Kasumi-1 (cell line): Measurements from ENCODE around the gene LRP8.

Experiments
- DNase-seq, 2 experiments: peaks; one replicate each; lab custom pipeline; 2025; lab: John Stamatoyannopoulos, UW

LRP8 gene

DNA sequence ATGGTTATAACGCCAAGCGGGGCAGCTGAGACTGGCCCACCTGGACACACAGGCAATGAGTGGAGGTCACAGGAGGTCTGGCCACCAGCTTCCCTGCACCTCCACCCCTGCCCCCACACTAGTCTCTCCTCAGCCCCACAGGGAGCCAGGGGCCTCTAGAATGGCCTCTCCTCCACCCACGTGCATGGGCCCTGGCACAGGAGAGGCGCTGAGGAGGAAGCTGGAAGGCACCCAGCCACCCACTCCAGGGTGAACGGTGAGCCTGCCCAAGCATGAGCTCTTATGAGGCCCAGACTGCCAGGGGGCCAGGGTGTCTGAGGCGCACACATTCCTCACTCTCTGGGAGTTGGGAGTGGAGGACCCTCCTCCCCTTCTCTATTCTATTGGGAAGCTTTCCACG is 22.2 kb downstream of the LRP8 start:
- DNase-seq = no peak

DNA sequence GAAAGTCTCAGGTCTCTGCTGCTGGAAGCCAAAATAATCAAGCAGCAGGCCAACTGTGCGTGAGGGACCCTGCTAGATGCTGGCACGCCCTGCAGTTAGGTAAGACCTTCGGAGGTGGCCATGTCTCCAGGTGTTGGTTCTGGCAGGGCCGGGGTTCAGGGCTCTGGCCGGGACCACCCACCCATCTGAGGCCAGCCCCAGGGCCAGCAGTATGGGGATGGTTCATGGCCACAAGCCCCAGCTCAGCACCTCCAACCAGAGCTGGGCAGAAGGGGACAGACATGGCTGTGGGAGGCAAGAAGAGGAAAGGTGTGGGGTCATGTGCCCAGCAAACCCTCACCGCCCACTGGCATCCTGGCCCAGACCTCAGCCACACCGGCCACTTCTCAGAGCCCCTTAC is 23.3 kb downstream of the LRP8 start:
- DNase-seq = no peak

DNA sequence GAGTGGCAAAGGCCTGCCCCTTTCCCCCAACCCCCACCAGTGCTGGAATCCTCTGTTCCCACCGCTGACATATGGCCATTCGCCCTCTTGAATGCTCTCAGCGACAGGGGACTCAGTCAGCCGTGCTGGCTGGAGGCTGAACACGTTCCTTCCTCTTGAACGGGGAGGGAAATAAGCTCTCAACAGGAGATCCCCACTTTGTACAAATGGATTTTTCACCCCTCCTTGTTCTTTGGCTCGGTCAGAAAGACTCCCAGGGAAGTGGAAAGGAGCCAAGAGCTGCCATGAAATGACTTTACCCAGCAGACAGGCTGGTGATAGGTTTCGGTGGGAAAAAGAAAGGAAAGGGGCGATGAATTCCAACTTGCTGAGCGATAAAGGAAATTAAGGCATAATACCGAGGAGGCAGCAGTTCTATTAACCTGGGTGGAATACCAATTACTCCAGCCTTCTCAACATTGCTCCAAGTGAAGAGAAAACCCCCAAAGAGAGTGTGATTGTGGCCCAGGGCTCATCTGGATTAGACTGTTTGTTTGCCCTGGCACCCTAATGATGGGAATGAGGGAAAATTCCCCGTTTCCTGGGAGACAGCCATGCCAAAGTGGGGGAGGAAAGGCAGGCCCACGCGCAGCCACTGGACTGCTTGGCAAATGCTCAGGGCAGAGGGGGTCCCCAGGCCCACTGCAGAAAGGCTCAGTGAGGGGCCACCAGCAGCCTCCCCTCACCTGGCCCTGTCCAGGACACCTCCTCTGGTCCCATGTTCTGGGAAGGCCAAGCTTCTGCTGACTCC is 23.9 kb downstream of the LRP8 start:
- DNase-seq = no peak

DNA sequence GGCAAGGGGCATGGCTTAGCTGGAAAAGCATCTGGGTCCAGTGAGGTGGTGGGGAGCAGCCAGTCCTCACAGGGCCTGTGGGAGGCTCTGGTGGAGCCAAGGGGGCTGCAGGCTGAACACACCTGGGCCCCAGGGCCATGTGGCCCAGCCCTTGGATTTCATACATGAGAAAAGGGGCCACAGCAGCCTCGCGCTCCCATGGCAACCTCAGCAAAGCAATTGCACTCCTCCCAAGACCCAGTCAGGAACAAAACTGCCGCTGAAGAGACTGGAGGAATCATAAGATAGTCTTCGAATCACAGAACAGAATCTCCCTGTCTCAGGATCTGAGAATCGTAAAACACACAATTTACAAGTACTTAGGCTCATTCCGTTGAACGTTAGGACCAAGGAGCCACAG is 24.6 kb downstream of the LRP8 start:
- no peak for DNase-seq

DNA sequence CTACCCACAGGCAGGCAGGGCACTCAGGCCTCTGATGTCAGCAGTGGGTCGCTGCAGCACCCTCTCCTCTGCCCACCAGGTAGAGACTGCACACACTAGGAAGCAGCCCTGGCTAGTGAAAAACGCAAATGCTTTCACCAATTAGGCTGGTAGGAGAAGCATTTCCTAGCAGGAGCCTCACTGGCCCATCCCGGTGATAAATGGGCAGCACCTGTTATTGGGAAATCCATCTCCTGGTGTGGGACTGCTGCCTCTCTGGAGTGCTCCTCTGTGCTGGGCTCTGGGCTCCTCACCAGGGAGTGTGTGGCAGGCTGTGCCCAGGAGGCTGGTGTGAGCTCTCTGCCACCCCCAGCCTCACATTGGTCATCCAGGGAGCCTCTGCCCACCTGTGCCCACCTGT is 28.6 kb downstream of the LRP8 start:
- DNase-seq = no peak

DNA sequence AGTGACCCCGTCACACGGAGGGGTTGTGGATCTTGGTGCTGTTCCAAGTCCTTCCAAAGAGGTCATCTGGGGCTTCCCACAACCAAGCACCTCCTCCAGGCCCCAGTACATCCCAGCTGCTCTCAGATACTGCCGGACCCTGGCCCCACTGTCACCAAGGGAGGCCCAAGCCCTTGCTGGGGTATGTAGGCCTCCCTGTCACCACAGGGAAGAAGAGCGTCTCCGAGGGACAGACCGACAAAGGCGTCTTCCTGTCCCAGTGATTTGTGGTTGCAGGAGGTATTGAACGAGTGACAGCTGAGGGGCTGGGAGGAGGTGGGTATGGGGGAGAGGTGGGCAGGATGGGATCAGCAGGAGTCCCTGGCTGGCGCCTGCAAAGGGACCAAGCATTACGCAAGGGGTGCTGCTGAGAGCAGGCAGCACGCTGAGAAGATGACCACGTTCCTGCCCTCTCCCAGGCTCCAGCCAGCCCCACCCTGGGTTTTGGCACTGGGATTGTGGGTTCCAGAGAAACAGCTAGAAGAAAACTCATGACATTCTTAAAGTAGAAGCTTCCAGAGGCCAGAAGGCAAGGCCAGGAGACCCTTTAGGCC is 29.7 kb downstream of the LRP8 start:
- no peak for DNase-seq

DNA sequence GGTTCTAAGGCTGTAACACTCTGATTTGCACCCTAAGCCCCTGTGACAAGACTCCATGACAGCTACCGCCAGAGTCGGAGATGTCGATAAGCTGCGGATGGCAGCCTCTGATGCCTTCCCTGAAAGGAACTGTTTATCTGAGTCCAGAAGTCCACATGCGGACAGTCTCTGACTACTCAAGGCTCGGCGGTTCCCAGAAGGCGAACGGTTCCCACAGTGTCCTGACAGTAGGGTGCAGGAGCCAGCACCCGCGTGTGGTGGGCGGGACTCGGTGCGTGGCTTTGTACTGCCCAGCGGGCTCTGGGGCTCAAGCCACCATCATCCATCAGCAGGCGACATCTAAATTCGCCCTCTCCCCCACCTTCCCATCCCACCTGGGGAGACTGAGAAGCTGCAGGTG is 30.7 kb downstream of the LRP8 start:
- no peak for DNase-seq

DNA sequence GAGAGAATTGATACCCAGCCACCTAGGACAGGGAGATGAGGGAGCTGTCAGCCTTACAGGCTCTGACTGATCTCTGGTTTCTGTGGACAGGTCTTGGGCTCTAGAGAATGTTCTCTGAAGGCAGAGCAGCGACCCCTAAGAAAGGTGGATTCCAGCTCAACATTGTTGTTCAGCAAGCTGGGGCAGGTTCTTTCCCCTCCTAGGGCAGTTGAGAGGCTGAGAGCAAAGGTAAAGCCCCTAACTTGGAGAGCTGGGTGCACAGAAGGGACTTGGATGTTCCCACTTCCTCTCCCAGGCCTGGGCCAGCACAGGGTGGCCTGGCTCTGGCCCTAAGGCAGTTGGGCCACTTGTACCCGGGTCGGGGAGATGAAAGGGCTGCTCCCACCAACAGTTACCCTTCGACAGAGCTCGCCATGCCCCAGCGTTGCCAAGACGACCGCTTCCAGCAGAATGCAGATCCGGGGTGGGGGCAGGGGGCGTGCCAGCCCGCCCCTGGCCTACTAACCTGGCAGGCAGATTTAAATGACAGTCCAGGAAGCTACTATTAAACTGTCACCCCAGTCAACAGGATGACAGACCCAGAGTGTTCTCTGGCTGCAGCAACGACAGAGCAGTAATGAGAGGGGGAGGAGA is 31.6 kb downstream of the LRP8 start:
- no peak for DNase-seq

DNA sequence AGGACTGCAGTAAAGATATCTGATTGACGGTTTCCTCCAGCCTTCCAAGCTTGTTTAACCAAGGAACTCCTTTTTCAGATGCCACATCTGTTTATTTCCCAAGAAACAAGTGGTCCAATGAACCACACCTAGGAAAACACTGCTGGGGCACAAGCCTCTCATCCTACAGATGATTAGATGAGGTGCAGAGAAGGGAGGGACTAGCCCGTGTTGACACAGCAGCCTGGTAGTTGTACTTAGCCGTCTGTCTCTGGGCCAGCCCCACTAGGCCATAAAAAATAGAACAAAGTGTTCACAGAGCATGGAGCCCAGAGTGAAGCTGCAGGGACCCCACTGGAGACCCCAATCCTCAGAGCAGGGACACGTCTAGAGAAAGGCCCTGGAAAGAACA is 32.1 kb downstream of the LRP8 start:
- no peak for DNase-seq

DNA sequence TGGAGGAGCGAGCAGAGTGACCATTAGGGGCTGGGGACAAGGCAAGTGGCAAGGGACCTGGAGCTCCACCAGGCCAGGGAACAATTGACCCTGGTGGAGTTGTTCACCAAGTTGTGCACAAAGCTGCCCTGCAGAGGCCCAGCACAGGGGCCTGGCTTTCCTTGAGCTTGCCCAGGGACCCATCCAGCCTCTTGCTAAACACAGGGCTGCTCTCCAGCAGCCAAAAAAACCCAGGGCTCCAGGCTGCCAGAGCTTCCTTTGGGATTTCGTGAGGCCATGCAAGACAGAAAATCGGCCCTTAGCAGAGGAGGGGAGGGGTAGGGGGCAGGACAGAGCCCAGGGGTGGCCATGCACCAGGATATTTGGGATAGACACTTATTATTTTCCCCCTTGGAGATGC is 32.6 kb downstream of the LRP8 start:
- no peak for DNase-seq

DNA sequence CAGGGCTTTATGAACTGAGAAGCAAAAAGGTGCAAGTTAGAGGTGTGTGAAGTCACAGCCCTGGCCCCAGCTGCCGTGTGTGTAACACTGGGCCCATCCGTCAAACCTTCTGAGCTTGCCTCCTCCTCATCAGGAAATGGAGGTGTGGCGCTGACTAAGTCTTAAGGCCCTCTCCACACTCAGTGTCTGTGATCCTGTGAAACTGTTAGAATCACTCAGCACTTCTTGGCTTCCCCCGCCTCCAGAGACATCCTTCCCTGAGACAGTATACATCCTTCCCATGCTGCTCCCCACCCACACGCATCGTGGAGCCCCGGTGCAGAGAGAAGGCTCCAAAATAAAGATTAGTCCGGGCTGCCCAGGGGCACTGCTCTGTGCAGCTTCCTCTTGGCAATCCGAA is 33.3 kb downstream of the LRP8 start:
- DNase-seq = no peak

DNA sequence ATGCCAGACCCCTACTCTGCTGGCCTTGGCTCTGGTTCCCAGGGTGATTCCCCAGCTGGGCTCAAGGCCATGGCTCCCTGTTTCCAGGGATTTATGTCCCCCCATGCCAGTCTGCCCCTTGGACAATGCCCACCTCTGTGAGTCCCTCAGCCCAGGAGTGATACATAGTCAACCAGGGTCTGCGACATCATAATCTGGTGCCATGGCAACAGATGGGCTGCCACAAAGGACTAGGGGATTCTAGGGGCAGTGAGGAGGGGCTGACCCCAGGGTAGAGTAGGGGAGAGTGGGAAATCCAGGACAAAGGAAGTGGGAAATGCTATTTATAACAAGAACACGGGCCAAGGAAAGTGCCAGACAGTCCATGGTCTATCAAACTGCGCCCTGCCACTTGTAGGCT is 33.8 kb downstream of the LRP8 start:
- no peak for DNase-seq

DNA sequence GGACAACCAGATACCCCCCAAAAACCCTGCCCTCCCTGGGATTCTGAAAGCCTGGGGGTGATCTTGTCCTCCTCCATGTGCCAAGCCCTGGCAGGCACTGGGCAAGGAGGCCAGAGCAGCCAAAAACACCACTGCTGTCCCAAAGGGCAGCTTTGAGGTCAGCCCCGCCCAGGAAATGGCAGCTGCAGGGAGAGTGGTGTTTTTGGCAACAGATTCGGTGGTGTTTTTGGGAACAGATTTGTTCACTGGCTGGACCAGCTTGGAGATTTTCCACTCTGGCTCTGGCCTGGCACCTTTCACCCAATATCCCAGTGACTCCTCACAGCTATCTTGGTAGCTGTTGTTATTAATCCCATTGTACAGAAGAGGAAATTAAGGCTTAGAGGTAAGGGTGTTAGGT is 34.7 kb downstream of the LRP8 start:
- no peak for DNase-seq

DNA sequence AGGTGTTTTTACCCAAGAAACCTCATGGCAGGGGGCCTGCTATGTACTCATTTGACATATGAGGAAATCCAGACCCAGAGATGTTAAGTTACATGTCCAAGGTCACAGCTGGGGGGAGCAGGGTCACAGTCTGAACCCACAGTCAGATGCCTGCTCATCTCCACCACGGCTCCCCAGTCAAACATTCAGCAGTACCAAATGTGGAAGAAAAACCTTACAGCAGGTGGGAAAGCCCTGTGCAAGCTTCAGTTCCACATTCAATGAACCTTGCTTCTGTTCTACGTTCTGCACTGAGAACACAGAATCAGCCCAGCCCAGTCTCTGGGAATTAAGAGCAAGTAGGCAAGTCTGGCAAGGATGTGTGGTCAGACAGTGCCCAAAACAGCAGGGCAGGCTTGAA is 35.2 kb downstream of the LRP8 start:
- DNase-seq = no peak

DNA sequence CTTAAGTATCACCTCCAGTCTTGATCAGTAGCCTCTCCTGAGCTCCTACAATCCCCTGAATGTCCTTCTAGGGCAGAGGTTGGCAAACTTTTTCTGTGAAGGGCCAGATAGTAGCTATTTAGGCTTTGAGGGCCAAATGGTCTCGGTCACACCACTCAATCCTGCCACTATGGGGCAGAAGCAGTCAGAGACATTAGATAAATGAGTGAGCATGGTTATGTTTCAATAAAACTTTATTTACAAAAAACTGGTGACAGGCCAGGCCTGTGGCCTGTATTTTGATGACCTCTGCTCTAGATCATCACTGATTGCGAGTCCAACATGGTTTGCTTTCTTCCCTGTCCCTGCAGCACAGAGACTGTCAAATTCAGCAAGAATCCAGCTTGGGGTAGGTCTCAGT is 36.3 kb downstream of the LRP8 start:
- DNase-seq = peak in 1 of 2 experiments; percentile 9

DNA sequence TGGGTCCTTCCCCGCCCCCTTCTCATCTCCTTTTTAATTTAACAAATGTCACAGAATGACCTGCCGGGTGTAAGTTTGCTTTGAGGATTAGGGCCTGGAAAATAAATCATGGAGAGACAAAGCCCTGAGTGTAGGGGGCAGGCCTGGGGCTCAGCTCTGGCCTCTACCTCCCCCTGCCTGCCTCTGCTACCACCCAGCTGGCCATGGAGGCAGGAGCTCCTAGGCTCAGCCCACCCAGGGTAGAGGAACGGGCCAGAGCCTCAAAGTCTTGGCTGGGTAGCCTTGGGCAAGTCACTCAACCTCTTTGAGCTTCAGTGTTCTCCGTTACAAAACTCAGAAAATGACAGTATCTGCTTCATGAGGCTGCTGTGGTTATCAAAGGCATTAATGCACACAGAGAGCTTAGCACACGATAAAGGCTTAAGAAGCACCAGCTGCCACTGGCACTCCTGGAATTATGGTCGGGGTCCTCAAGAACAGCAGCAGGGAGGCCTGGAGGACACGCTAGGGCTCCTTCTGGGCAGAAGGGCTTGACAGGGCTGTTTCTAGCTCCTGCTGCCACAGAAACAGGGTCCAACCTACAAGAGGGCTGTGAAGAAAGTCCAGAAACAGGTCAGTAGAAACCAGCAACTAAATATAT is 39.0 kb downstream of the LRP8 start:
- DNase-seq = no peak

DNA sequence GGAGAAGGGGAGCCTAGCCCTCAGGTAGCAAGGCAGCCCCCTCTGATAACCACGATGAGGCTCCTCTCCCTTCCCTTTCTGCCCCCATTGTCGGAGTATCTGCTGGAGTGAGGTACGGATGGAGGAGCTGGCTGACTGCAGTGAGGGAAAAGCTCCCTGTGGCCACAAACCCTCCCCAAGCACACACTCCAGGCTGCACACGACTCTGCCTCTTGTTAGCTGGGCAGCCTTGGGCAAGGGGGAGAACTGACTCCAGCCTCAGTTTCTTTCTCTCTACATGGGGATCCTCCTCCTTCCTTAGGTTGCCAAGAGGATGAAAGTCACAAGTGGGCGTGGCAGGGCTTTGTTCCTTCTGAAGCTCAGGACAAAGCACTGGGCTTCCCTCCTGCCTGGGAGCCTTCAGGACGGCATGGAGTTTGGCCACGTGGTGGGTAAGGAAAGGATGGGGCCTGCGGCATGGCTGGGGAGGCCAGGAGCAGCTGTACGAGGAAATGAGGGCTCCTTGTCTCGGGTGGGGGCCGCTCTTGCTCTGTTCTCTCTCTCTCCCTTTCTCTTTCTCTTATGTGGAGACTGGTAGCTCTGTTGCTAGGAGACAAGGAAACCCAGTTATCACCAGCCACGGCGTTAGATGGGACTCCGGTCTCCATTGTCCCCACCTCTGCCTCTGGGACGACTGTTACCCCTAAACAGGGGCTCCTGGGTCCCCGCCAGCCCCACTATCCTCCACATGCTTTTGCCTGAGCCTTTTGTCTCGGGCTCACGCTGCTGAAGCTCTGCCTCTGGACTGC is 39.7 kb downstream of the LRP8 start:
- DNase-seq = no peak

DNA sequence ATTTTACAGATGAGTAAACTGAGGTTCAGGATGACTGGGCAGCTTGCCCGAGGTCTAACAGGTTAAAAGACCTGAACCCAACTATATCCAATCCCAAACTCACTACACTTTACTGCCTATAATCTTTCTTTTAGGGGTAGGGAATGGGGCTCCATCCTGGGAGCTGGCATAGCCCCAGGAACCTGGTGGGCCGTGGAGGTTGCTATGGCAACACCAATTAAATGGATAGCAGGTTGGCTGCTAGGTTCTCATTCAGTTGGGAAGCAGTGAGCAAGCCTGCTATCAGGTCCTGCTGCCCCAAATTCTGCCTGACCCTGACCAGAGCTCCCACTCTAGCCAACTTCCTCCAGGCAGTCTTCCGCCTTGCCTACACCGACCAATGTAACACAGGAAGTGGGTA is 40.9 kb downstream of the LRP8 start:
- DNase-seq = no peak

DNA sequence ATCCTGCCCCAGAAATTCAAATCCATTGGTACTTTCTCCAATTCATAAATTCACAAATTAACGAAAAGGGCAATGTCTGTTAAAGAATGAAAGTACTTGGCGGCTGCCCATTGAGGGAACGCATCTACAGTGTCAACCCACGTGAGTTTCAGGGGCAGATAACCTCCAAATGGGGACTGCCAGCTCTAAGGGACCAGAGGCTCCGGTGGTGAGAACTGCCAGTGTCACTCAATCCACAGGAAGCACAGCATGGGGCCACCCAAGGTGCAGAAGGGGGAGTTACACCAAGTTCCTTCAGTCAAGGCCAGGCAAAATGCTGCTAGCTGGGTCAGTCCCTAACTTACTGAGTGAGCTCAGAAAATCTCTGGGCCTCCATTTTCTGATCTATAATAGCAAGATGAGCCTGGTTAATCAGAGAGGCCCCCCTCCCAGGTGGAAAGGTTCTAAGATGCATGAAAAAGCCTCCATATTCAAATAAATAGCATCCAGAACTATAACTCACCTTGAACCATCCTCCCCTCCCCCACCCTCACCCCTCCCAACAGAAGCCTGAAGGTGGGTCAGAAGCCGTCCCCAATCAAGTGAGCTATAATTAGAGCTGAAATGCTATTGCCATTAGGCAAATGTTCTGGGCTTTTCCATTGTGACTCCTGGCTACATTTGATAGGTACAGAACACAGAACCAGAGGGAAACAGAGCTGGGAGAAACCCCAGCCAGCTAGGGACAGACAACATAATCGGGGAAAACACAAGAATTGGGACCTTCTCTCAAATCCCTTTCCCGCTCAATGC is 41.7 kb downstream of the LRP8 start:
- DNase-seq = peak; percentile 8 to 26

DNA sequence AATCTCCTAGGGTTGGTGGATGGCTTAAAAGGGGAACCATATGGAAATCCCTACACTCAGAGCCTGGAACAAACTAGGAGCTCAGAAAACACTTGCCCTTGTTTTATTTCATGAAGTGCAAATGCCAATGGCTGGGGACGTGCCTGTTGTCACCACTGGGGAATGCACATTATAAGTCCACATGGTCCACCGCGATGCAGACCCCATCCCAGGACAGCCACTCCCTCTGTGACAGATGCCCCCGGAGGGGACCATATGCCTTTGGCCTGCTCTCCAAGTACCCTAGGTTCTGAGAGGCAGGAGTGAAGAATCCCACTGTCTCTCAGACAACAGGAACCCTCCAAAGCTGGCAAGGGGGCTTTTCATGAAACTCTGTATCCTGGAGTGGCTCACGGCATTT is 42.3 kb downstream of the LRP8 start:
- no peak for DNase-seq

DNA sequence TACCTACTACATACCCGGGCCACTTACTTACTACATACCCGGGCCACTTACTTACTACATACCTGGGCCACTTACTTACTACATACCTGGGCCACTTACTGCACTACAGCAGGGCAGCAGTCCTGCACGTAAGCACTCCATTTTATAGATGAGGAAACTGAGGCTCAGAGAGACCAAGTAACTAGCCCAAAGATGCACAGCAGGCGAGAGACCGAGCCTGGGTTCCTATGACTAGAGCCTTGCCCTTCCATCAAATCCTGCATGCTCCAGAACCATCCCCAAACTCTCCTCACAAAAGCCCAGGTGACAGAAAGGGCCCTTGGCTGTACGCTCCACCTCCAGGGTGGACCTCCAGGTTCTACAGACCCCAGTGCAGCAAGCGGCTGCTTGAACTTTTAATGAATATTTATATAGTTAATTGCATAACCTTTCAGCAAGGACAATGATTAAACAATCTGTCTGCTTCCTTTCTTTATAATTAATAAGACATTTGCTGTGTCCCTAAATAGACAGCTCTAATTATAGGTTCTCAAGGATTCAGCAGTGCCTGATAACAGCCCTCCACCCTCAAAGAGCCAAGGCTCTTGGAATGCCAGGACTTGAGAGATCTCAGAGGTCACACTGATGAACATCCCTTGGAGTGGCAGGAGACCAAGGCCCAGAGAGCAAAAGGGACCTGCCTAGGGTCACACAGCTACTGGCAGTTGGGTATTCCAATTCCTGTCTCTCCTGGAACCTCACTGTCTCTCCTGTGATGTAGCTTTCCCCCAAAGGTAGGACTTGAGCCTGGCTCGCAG is 43.4 kb downstream of the LRP8 start:
- no peak for DNase-seq
